ENCODE results near the gene NF2.
"Not testable (repeated sequence)": the region's sequence is repeated elsewhere in the genome, so short reads cannot be mapped to it uniquely, and the experiment has no call there.

NF2 gene

DNA sequence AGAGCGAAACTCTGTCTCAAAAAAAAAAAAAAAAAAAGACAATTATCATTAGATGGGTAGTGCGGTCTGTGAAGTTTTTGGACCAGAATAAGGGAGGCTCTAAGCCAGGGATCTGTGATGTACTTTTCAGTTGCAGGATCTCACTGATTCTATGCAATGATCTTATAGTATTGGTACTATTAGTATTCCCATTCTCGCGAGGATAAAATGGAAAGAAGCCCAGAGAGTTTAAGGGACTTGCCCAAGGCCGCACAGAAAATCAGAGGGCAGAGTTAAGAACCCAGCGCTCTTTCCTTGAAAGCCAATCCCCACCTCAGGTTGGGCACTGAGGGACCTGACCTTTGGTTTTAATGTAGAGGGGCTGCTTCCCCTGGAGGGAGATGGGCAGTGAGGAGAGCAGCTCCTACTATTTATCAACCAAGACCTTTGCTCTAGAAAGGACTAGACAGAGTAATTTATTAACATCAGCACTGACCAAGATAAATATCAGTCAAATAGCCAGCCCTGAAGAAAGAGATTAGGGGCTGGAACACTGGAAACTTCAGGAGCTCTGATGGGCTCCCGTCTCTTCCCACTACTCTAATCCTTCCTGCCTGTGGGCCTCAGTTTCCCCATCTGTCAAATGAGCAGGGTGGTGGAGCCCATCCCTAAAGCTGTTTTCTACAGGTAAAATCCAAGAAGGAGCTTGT is 28.5 kb upstream of the NF2 start:
- no peak overlapping the region for H3K4me3 ChIP-seq (ENCODE audit: low read depth in 1 of 2, low read length in 2 of 2)
- no peaks in the 10 kb centered on the region for H3K4me1 ChIP-seq (ENCODE audit: control insufficient read depth in 1 of 2, insufficient read depth in 2 of 2, low read length in 2 of 2)
- H3K27ac ChIP-seq (ENCODE audit: low read length): no peak overlapping the region
- no peaks in the 10 kb centered on the region for H3K9me3 ChIP-seq (ENCODE audit: control insufficient read depth in 1 of 2, low read length in 2 of 2)
- H3K27me3 ChIP-seq (ENCODE audit: low read depth, low read length): no peaks in the 10 kb centered on the region
- H3K36me3 ChIP-seq (ENCODE audit: control insufficient read depth in 1 of 2, insufficient read depth in 2 of 2, low read length in 2 of 2): peaks cover 0 to 11% of the 10 kb centered on the region in 2 donors

DNA sequence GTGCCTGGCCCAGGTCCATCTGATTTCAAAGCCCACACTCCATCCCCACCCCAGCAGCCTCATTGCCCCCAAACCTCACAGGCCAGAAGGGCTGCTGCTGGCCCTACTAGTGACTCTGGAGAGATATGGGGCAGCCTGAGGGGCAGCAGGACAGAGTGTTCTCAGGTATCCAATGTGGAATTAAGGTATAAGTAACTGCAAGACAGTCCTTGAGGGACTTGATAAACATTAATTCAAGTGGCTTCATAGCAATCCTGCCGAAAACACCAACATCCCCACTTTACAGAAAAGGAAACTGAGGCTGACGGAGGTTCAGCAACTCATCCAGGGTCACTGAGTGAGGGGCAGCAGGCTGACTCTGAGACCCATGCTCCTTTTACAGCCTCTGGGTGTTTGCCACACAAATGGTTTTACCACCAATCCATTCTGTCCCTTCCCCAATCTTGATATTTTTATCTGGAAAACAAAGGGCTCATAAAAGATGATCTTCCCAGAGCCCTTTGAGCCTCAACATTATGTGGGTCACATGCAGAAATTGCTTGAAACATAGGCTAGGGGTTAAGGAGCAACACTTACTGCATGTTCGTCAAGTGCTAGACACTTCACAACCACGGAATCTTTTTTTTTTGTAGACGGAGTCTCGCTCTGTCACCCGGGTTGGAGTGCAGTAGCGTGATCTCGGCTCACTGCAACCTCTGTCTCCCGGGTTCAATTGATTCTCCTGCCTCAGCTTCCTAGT is 24.8 kb upstream of the NF2 start:
- Histone ChIP-seq H3K4me3 (ENCODE audit: low read depth in 1 of 2, low read length in 2 of 2) (no peak overlapping the region), H3K27ac (ENCODE audit: low read length) (no peak overlapping the region), H3K27me3 (ENCODE audit: low read depth, low read length) (no peaks in the 10 kb centered on the region), H3K4me1 (ENCODE audit: control insufficient read depth in 1 of 2, insufficient read depth in 2 of 2, low read length in 2 of 2) (peaks cover 3 to 4% of the 10 kb centered on the region in 2 donors), H3K9me3 (ENCODE audit: control insufficient read depth in 1 of 2, low read length in 2 of 2) (no peaks in the 10 kb centered on the region), H3K36me3 (ENCODE audit: control insufficient read depth in 1 of 2, insufficient read depth in 2 of 2, low read length in 2 of 2) (no peaks in the 10 kb centered on the region)

DNA sequence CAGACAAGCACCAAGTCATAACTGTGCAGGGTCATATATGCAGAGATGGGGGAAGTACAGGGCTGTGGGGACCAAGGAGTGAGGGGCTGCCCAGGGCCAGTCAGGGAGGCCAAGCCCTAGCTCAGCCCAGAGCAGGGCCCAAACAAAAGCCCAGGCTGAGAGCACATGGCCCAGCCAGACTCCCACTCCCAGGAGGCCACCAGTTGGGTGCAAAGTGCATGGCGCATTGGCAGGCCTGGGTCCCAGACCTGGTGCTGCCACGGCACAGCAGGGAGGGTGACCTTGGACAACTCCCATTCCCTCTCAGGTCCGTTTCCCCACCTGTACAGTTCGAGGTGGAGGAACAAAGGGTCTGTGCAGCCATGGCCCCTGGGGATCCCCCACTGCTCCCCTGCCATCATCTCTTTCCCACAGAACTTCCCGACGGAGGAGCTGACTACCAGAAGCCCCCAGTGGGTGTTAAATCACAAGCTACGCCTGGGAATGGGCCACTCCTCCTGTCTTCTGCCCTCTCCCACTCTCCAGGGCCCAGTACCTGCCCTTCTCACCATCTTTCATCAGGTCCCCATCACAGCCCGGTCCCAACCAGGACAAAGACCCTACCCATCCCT is 23.1 kb upstream of the NF2 start:
- no peaks in the 10 kb centered on the region for H3K36me3 ChIP-seq (ENCODE audit: control insufficient read depth in 1 of 2, insufficient read depth in 2 of 2, low read length in 2 of 2)
- peak overlapping the region; percentile 70 to 94 for H3K4me3 ChIP-seq (ENCODE audit: low read depth in 1 of 2, low read length in 2 of 2)
- no peaks in the 10 kb centered on the region for H3K9me3 ChIP-seq (ENCODE audit: control insufficient read depth in 1 of 2, low read length in 2 of 2)
- peak overlapping the region; percentile 51 for H3K27ac ChIP-seq (ENCODE audit: low read length)
- no peaks in the 10 kb centered on the region for H3K27me3 ChIP-seq (ENCODE audit: low read depth, low read length)
- peaks cover 3 to 4% of the 10 kb centered on the region in 2 donors for H3K4me1 ChIP-seq (ENCODE audit: control insufficient read depth in 1 of 2, insufficient read depth in 2 of 2, low read length in 2 of 2)

DNA sequence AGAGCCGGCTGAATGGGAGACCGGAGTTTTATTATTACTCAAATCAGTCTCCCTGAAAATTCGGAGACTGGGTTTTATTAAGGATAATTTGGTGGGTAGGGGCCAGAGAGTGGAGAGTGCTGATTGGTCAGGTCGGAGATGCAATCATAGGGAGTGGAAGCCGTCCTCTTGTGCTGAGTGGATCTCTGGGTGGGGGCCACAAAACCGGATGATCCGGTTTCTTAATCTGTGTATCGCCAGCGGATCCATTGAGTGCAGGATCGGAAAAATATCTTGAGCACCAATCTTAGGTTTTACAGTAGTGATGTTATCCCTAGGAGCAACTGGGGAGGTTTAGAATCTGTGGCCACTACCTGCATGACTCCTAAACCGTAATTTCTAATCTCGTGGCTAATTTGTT is 21.6 kb upstream of the NF2 start:
- H3K4me3 ChIP-seq (ENCODE audit: low read depth in 1 of 2, low read length in 2 of 2): peak overlapping the region in 1 of 2 donors; percentile 94
- no peaks in the 10 kb centered on the region for H3K36me3 ChIP-seq (ENCODE audit: control insufficient read depth in 1 of 2, insufficient read depth in 2 of 2, low read length in 2 of 2)
- H3K27me3 ChIP-seq (ENCODE audit: low read depth, low read length): no peaks in the 10 kb centered on the region
- peaks cover 3 to 4% of the 10 kb centered on the region in 2 donors for H3K4me1 ChIP-seq (ENCODE audit: control insufficient read depth in 1 of 2, insufficient read depth in 2 of 2, low read length in 2 of 2)
- H3K27ac ChIP-seq (ENCODE audit: low read length): no peak overlapping the region
- H3K9me3 ChIP-seq (ENCODE audit: control insufficient read depth in 1 of 2, low read length in 2 of 2): no peaks in the 10 kb centered on the region

DNA sequence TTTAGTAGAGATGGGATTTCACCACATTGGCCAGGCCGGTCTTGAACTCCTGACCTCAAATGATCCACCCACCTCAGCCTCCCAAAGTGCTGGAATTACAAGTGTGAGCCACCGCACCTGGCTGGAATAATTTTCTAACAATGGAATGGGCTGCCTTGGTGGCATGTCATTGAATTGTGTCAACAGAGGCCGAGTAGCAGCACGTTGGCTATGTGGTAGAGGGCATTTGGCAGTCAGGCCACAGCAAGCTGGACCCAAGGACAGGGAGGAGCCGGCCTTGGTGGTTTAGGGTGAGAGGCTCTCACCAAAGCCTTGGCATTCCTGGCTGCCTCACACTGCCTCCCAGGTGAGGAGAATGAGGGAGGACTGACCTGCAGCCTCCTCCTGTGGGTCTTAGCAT is 18.5 kb upstream of the NF2 start:
- Histone ChIP-seq H3K36me3 (ENCODE audit: control insufficient read depth in 1 of 2, insufficient read depth in 2 of 2, low read length in 2 of 2) (no peaks in the 10 kb centered on the region), H3K27me3 (ENCODE audit: low read depth, low read length) (no peaks in the 10 kb centered on the region), H3K27ac (ENCODE audit: low read length) (no peak overlapping the region), H3K4me1 (ENCODE audit: control insufficient read depth in 1 of 2, insufficient read depth in 2 of 2, low read length in 2 of 2) (peaks cover 3 to 4% of the 10 kb centered on the region in 2 donors), H3K4me3 (ENCODE audit: low read depth in 1 of 2, low read length in 2 of 2) (no peak overlapping the region), H3K9me3 (ENCODE audit: control insufficient read depth in 1 of 2, low read length in 2 of 2) (no peaks in the 10 kb centered on the region)

DNA sequence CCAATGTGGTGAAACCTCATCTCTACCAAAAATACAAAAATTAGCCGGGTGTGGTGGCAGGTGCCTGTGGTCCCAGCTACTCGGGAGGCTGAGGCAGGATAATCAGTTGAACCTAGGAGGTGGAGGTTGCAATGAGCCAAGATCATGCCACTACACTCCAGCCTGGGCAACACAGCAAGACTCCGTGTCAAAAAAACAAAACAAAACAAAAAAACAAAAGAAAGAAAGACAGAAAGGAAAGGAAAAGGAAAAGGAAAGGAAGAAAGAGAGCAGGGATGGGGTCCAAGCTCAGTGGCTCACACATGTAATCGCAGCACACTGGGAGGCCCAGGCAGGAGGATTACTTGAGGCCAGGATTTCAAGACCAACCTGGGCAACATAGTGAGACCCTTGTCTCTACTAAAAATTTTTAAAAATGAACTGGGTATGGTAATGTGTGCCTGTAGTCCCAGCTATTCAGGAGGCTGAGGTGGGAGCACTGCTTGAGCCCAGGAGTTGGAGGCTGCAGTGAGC is 17.2 kb upstream of the NF2 start:
- H3K4me1 ChIP-seq (ENCODE audit: control insufficient read depth in 1 of 2, insufficient read depth in 2 of 2, low read length in 2 of 2); H3K27me3 ChIP-seq (ENCODE audit: low read depth, low read length); H3K27ac ChIP-seq (ENCODE audit: low read length); H3K36me3 ChIP-seq (ENCODE audit: control insufficient read depth in 1 of 2, insufficient read depth in 2 of 2, low read length in 2 of 2); H3K9me3 ChIP-seq (ENCODE audit: control insufficient read depth in 1 of 2, low read length in 2 of 2); H3K4me3 ChIP-seq (ENCODE audit: low read depth in 1 of 2, low read length in 2 of 2): not testable (repeated sequence)

DNA sequence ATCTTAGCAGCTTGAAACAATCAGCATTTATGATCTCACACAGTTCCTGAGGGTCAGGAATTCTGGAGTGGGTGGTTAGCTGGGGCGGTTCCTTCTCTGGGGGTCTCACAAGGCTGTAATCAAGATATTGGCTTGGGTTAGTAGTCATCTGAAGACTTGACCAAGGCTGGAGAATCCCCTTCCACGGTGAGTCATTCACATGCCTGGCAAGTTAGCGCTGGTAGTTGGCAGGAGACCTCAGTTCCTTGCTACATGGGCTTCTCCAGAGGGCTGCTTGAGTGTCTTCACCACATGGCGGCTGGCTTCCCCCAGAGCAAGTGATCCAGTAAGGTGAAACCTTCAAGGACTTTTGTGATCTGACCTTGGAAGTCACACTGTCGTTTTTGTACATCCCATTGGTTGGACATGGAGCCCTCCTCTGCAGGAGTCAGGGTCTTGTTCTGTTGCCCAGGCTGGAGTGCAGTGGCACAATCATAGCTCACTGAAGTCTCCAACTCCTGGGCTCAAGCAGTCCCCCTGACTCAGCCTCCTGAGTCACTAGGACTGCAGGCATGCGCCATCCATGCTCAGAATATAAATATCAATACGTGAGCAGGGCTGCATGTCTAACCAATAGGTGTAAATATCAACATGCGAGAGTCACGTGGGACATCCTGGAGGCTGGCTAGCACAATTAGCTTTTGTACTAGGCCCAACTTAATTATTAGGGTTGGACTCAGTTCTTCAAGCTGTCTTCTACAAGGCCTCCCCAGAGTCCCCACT is 15.3 kb upstream of the NF2 start:
- H3K27ac ChIP-seq (ENCODE audit: low read length): no peak overlapping the region
- H3K4me3 ChIP-seq (ENCODE audit: low read depth in 1 of 2, low read length in 2 of 2): no peak overlapping the region
- H3K4me1 ChIP-seq (ENCODE audit: control insufficient read depth in 1 of 2, insufficient read depth in 2 of 2, low read length in 2 of 2): no peaks in the 10 kb centered on the region
- H3K9me3 ChIP-seq (ENCODE audit: control insufficient read depth in 1 of 2, low read length in 2 of 2): no peaks in the 10 kb centered on the region
- no peaks in the 10 kb centered on the region for H3K27me3 ChIP-seq (ENCODE audit: low read depth, low read length)
- no peaks in the 10 kb centered on the region for H3K36me3 ChIP-seq (ENCODE audit: control insufficient read depth in 1 of 2, insufficient read depth in 2 of 2, low read length in 2 of 2)

DNA sequence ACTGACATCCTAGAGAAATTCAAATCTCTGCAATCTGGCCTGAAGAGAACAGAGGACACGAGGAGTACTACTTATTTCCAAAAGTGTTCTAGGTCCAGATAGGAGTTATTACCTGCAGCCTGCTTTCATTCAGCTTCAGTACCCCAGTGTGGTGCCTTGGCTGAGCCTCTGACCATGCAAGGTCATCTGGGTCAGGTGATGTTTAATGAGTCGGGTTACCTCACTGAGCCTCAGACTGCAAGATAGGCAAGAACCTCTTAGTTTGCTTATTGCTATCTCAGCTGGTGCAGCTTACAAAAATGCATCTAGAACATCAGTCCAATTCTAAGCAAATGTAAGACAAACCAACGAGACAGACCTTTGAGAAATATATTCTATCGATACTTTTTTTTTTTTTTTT is 9.5 kb upstream of the NF2 start:
- Histone ChIP-seq H3K4me1 (ENCODE audit: control insufficient read depth in 1 of 2, insufficient read depth in 2 of 2, low read length in 2 of 2) (no peaks in the 10 kb centered on the region), H3K27ac (ENCODE audit: low read length) (no peak overlapping the region), H3K4me3 (ENCODE audit: low read depth in 1 of 2, low read length in 2 of 2) (no peak overlapping the region), H3K27me3 (ENCODE audit: low read depth, low read length) (no peaks in the 10 kb centered on the region), H3K9me3 (ENCODE audit: control insufficient read depth in 1 of 2, low read length in 2 of 2) (no peaks in the 10 kb centered on the region), H3K36me3 (ENCODE audit: control insufficient read depth in 1 of 2, insufficient read depth in 2 of 2, low read length in 2 of 2) (no peaks in the 10 kb centered on the region)

DNA sequence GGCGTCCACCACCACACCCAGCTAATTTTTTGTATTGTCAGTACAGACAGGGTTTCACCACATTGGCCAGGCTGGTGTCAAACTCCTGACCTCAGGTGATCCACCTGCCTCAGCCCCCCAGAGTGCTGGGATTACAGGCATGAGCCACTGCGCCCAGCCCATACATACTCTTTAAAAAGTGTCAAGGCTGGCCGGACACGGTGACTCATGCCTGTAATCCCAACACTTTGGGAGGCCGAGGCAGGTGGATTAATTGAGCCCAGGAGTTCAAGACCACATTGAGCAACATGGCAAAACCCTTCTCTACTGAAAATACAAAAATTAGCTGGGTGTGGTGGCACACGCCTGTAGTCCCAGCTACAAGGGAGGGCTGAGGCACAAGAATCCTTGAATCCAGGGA is 9.0 kb upstream of the NF2 start:
- H3K4me1 ChIP-seq (ENCODE audit: control insufficient read depth in 1 of 2, insufficient read depth in 2 of 2, low read length in 2 of 2); H3K4me3 ChIP-seq (ENCODE audit: low read depth in 1 of 2, low read length in 2 of 2); H3K9me3 ChIP-seq (ENCODE audit: control insufficient read depth in 1 of 2, low read length in 2 of 2); H3K27ac ChIP-seq (ENCODE audit: low read length); H3K36me3 ChIP-seq (ENCODE audit: control insufficient read depth in 1 of 2, insufficient read depth in 2 of 2, low read length in 2 of 2); H3K27me3 ChIP-seq (ENCODE audit: low read depth, low read length): not testable (repeated sequence)

DNA sequence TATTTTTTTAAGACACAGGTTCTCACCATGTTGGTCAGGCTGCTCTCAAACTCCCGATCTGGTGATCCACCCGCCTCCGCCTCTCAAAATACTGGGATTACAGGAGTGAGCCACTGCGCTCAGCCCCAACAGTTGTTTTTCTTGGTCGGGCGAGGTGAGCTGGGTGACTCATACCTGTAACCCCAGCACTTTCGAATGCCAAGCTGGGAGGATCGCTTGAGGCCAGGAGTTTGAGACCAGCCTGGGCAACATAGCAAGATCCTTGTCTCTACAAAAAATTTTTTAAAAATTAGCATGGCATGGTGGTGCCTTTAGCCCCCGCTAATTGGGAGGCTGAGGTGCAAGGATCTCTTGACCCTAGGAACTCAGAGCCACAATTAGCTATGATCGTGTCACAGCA is 7.0 kb upstream of the NF2 start:
- H3K4me1 ChIP-seq (ENCODE audit: control insufficient read depth in 1 of 2, insufficient read depth in 2 of 2, low read length in 2 of 2): no peaks in the 10 kb centered on the region
- no peak overlapping the region for H3K4me3 ChIP-seq (ENCODE audit: low read depth in 1 of 2, low read length in 2 of 2)
- no peak overlapping the region for H3K27ac ChIP-seq (ENCODE audit: low read length)
- no peaks in the 10 kb centered on the region for H3K9me3 ChIP-seq (ENCODE audit: control insufficient read depth in 1 of 2, low read length in 2 of 2)
- no peaks in the 10 kb centered on the region for H3K36me3 ChIP-seq (ENCODE audit: control insufficient read depth in 1 of 2, insufficient read depth in 2 of 2, low read length in 2 of 2)
- no peaks in the 10 kb centered on the region for H3K27me3 ChIP-seq (ENCODE audit: low read depth, low read length)
